ENCODE data around the gene LEMD2. TPM values are rescaled to one million over a fixed set of nuclear protein-coding genes. Genes with fewer than 3 reads are reported as not detected.

Gene LEMD2
- total RNA-seq, 2 donors from 2014 or later = 62.6 to 66.7 TPM

Other genes starting within 250 kb of the LEMD2 start
- gene BAK1, start 208.9 kb downstream of the LEMD2 start, total RNA-seq = 10 to 100 TPM; 85.6 to 93.5 TPM
- 100 to 1,000 TPM; 106 to 108 TPM for gene ITPR3, start 167.8 kb downstream of the LEMD2 start, total RNA-seq
- 10 to 100 TPM; 40.5 to 52.6 TPM for gene UQCC2, start 77.4 kb downstream of the LEMD2 start, total RNA-seq
- 1 to 10 TPM in 1 of 2 donors, under 1 TPM in 1; 0.45 to 2.4 TPM for gene IP6K3, start 42.2 kb downstream of the LEMD2 start, total RNA-seq
- not detected for gene MLN, start 14.9 kb upstream of the LEMD2 start, total RNA-seq

Data from left colon (tissue), 2 donors.